ENCODE data around the gene GLDC. TPM values are rescaled to one million over a fixed set of nuclear protein-coding genes. Genes with fewer than 3 reads are reported as not detected.

The GLDC gene
- total and polyA plus RNA-seq, 10 of the 15 experiments (the other 5 are each of a cell fraction or from before 2014, with no cell fraction given), result 33.1 to 165 (median 114) TPM

GRCh38 chr9:6681147-6681956 is 35.8 kb upstream of the GLDC start (continued):
- TF ChIP-seq, protein P1, sequence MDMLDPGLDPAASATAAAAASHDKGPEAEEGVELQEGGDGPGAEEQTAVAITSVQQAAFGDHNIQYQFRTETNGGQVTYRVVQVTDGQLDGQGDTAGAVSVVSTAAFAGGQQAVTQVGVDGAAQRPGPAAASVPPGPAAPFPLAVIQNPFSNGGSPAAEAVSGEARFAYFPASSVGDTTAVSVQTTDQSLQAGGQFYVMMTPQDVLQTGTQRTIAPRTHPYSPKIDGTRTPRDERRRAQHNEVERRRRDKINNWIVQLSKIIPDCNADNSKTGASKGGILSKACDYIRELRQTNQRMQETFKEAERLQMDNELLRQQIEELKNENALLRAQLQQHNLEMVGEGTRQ (IDR thresholded peaks at IDR 0.05; ENCODE audit: borderline replicate concordance, low read depth, low read length), result peak; percentile 88
- TF ChIP-seq FOS (IDR thresholded peaks at IDR 0.05; ENCODE audit: borderline replicate concordance, extremely low read depth, insufficient read length), result peak; percentile 8
- no peak for TF ChIP-seq BCL11A (IDR thresholded peaks at IDR 0.05; ENCODE audit: low read depth, low read length)
- TF ChIP-seq CHD2 (IDR thresholded peaks at IDR 0.05; ENCODE audit: borderline replicate concordance, low read depth, low read length), result peak; percentile 99
- TF ChIP-seq ZBTB11 (CRISPR knock-in tag; IDR thresholded peaks at IDR 0.05), result peak; percentile 76
- TF ChIP-seq NFXL1 (IDR thresholded peaks at IDR 0.05; ENCODE audit: borderline replicate concordance), result no peak
- no peak for TF ChIP-seq MYB (IDR thresholded peaks at IDR 0.05; ENCODE audit: borderline replicate concordance, low read depth, low read length)
- peak; percentile 77 for TF ChIP-seq PKNOX1 (IDR thresholded peaks at IDR 0.05)
- TF ChIP-seq ZNF24 (IDR thresholded peaks at IDR 0.05), result no peak
- no peak for TF ChIP-seq ZSCAN29 (IDR thresholded peaks at IDR 0.05)
- no peak for TF ChIP-seq RAD21 (IDR thresholded peaks at IDR 0.05; ENCODE audit: insufficient read depth, low read depth, low read length)
- TF ChIP-seq, protein P2, sequence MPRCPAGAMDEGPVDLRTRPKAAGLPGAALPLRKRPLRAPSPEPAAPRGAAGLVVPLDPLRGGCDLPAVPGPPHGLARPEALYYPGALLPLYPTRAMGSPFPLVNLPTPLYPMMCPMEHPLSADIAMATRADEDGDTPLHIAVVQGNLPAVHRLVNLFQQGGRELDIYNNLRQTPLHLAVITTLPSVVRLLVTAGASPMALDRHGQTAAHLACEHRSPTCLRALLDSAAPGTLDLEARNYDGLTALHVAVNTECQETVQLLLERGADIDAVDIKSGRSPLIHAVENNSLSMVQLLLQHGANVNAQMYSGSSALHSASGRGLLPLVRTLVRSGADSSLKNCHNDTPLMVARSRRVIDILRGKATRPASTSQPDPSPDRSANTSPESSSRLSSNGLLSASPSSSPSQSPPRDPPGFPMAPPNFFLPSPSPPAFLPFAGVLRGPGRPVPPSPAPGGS (IDR thresholded peaks at IDR 0.05; ENCODE audit: borderline replicate concordance, insufficient read depth, low read depth, low read length, poor library complexity, severe bottlenecking), result peak; percentile 54
- TF ChIP-seq, protein P3, sequence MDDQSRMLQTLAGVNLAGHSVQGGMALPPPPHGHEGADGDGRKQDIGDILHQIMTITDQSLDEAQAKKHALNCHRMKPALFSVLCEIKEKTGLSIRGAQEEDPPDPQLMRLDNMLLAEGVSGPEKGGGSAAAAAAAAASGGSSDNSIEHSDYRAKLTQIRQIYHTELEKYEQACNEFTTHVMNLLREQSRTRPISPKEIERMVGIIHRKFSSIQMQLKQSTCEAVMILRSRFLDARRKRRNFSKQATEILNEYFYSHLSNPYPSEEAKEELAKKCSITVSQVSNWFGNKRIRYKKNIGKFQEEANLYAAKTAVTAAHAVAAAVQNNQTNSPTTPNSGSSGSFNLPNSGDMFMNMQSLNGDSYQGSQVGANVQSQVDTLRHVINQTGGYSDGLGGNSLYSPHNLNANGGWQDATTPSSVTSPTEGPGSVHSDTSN (IDR thresholded peaks at IDR 0.05; ENCODE audit: insufficient replicate concordance, low read depth, low read length), result peak; percentile 4
- no peak for TF ChIP-seq E2F4 (IDR thresholded peaks at IDR 0.05; ENCODE audit: low read depth, low read length)
- peak; percentile 81 for TF ChIP-seq LARP7 (IDR thresholded peaks at IDR 0.05)
- peak; percentile 96 for TF ChIP-seq BACH1 (IDR thresholded peaks at IDR 0.05; ENCODE audit: borderline replicate concordance)

Measured in GM12878 (cell line).